Measurements from ENCODE around the gene AKIRIN1.

Gene AKIRIN1

DNA sequence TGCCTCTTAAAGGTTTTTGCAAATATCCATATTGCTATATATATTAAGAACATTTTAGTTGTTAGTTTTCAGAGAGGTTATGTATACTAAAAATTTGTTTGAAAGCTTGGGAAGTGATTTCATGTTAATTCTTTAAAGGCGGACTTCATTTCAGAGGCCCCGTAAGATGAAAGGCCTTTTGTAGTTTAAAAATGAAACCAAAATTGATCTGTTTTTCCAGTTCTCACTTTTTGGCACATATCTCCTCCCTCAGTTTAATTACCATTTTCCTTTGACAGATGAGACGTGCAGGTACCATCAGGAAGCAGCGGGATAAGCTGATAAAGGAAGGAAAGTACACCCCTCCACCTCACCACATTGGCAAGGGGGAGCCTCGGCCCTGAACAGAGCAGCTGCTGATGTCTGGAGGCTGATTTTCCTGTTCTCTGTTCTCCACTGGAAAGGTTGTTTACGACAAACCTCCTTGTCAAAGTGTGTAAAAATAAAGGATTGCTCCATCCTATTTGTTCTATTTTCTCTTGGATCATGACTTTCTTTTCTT is 43.1 kb downstream of the AKIRIN1 start:
- H3K4me3 ChIP-seq (ENCODE audit: low read depth, low read length): no peak overlapping the region
- TF ChIP-seq, protein P1, sequence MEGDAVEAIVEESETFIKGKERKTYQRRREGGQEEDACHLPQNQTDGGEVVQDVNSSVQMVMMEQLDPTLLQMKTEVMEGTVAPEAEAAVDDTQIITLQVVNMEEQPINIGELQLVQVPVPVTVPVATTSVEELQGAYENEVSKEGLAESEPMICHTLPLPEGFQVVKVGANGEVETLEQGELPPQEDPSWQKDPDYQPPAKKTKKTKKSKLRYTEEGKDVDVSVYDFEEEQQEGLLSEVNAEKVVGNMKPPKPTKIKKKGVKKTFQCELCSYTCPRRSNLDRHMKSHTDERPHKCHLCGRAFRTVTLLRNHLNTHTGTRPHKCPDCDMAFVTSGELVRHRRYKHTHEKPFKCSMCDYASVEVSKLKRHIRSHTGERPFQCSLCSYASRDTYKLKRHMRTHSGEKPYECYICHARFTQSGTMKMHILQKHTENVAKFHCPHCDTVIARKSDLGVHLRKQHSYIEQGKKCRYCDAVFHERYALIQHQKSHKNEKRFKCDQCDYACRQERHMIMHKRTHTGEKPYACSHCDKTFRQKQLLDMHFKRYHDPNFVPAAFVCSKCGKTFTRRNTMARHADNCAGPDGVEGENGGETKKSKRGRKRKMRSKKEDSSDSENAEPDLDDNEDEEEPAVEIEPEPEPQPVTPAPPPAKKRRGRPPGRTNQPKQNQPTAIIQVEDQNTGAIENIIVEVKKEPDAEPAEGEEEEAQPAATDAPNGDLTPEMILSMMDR (IDR thresholded peaks at IDR 0.05; ENCODE audit: insufficient read depth, low read depth, low read length, missing control alignments): no peak
- no peak for DNase-seq (ENCODE audit: low read depth)

DNA sequence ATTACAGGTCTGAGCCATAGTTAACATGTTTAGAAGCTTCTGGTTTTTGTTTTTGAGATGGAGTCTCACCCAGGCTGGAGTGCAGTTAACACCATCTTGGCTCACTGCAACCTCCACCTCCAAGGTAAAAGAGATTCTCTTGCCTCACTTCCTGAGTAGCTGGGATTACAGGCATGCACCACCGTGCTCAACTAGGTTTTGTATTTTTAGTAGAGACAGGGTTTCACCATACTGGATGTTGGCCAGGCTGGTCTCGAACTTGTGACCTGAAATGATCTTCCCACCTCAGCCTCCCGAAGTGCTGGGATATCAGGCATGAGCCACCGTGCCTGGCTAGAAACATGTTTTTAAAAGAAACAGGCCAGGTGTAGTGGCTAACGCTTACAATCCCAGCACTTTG is 45.6 kb downstream of the AKIRIN1 start:
- TF ChIP-seq, protein P1 (IDR thresholded peaks at IDR 0.05; ENCODE audit: insufficient read depth, low read depth, low read length, missing control alignments): no peak
- no peak for DNase-seq (ENCODE audit: low read depth)
- no peak overlapping the region for H3K4me3 ChIP-seq (ENCODE audit: low read depth, low read length)

DNA sequence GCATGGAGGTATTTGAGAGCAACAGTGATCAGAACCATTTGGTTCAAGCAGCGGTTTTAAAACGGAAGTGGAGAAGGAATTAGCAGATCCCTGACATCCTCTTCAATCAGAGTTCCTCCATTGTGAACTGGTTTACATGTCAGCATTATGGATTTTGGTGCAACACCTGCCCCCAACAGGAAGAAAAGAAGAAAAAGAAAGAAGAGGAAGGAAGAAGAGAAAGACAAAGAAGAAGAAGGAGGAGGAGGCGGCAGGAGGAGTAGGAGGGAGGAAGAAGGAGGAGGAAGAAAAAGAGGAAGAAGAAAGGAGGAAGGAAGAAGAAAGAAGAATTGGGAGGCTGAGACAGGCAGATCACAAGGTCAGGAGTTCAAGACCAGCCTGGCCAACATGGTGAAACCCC is 52.4 kb downstream of the AKIRIN1 start:
- TF ChIP-seq, protein P1 (IDR thresholded peaks at IDR 0.05; ENCODE audit: insufficient read depth, low read depth, low read length, missing control alignments): no peak

DNA sequence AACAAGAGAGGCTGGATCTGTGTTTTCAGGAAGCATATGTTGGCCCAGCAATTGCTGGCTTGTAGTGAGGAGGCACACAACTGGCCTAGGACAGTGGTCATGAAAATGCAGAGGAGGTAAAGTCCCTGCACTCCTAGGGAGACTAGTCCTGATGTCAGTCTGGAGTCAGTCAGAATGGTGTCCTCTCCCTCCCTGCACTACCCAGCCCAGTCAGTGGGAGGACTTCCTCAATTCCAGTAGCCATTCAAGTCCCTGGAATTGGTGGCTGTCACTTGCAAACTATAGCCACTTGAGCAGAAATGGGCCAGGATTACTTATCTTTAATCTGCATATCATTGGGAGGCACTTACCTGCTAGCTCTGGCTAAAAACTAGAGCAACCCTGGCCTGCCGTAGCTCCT is 53.7 kb downstream of the AKIRIN1 start:
- no peak overlapping the region for H3K4me3 ChIP-seq (ENCODE audit: low read depth, low read length)
- no peak for DNase-seq (ENCODE audit: low read depth)
- TF ChIP-seq, protein P1 (IDR thresholded peaks at IDR 0.05; ENCODE audit: insufficient read depth, low read depth, low read length, missing control alignments): no peak

More for the DNA sequence above, 52.4 kb downstream of the AKIRIN1 start:
- no peak overlapping the region for H3K4me3 ChIP-seq (ENCODE audit: low read depth, low read length)
- no peak for DNase-seq (ENCODE audit: low read depth)

DNA sequence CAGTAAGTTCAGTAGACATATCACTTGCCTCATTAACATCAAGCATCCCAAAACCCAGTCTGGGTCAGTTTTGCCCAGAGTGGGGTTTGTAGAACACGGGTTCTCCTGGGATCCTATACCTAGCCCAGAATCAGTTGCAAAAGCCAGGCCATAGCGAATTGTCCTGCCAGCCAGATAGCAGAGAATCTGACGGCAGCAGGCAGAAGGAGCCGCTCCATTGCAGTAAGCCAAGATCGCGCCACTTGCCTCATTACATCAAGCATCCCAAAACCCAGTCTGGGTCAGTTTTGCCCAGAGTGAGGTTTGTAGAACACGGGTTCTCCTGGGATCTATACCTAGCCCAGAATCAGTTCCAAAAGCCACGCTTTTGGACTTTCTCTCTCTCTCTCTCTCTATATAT is 54.2 kb downstream of the AKIRIN1 start:
- H3K4me3 ChIP-seq (ENCODE audit: low read depth, low read length): no peak overlapping the region
- DNase-seq (ENCODE audit: low read depth): no peak
- TF ChIP-seq, protein P1 (IDR thresholded peaks at IDR 0.05; ENCODE audit: insufficient read depth, low read depth, low read length, missing control alignments): no peak

DNA sequence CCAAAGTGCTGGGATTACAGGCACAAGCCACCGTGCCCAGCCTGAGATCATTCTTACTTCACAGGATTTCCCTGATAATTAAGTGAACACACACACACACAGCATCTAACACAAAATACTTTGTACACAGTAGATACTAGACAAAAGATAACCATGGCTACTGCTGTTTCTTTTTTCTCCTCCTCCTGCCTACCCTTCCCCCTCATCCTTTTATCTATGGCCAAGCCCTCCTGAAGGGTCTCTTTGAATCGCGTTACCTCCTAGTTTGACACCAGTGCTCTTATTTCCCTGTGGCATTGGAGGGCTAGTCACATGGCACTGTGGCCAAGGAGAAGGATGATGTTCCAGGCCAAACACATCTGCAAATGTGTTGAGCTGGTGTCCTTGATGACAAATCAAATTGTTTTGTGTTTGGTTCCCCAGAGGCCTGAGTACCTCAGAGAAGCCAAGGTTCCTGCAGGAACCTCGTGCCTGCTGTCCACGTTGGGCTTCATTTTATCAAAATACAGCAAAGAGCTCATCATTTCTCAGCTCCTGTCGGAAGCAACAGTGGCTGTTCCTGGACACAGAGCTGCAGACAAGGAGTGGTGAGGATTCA is 55.6 kb downstream of the AKIRIN1 start:
- TF ChIP-seq, protein P1 (IDR thresholded peaks at IDR 0.05; ENCODE audit: insufficient read depth, low read depth, low read length, missing control alignments): no peak
- H3K4me3 ChIP-seq (ENCODE audit: low read depth, low read length): no peak overlapping the region
- no peak for DNase-seq (ENCODE audit: low read depth)

All from GM12865 (cell line).